NCI-H524 (cell line): ENCODE data around the gene GTF2H2C.
"Not testable (repeated sequence)": the region's sequence is repeated elsewhere in the genome, so short reads cannot be mapped to it uniquely, and the experiment has no call there.

Source experiments
- DNase-seq, 2 experiments: peaks; one replicate each; lab custom pipeline; 2025; lab: John Stamatoyannopoulos, UW

The GTF2H2C gene

DNA sequence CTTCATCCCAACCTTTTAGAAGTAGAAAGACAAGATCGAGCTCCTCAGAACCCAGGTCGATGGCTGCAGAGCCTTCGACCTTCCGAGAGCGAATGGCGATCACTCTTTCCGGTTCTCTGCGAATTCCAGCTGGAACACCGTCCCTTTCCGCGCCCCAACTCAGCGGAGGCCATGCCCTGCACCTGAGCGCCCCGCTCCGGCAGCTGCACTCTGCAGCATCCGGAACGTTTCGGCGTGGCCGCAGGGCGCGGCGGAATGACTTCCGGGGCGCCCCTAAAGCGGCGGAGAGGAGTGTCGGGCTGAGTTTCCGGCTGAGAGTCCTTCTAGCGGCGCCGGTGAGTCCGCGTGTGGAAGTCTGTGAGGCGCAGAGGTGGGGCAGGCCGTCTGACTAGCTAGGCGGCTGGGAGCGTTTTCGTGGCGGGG is at the start of gene GTF2H2C:
TSS of gene GTF2H2C (plus strand) at position 284 of the 423 bp plus-strand sequence. CDS start 4,942 bp downstream, outside the sequence.
- DNase-seq, result not testable (repeated sequence)

DNA sequence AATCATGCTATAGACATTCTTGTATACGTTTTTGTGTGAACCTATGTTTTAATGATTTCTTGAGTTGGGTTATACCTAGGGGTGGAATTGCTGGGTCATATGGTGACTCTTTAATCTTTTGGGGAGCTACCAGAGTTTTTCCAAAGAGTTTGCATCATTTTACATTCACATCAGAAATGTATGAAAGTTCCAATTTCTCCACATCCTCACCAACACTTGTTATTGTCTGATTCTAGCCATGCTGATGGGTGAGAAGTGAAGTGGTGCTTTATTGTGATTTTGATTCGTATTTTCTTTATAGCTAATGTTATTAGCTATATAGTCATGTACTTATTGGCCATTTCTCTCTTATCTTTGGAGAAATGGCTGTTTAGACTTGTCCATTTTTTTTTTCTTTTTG is 49.3 kb upstream of the GTF2H2C start:
- DNase-seq, result no peak

DNA sequence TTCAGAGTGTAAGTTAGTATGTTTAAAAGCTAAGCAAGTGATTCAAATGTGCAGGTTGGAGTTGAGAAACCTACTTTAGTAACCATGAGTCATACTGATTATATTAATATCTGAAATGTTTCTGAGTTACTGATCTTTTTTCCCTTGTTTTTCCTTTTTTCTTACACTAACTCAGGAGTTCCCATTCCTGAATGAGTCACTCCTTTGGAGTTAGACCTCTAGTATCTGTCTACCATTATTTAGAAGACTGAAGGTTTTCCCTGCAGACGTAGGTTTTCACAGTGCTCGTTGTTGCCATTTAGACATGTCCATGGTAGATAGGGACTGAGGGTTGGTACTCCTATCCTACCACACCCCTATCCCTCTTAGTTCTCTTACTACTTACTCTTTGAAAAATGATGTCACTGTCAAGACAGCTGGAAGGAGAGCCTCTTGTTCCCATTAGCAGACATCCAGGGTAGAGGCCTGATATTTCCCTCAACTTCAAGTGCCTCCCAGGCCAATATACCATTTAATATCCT is 47.2 kb upstream of the GTF2H2C start:
- DNase-seq, result no peak

DNA sequence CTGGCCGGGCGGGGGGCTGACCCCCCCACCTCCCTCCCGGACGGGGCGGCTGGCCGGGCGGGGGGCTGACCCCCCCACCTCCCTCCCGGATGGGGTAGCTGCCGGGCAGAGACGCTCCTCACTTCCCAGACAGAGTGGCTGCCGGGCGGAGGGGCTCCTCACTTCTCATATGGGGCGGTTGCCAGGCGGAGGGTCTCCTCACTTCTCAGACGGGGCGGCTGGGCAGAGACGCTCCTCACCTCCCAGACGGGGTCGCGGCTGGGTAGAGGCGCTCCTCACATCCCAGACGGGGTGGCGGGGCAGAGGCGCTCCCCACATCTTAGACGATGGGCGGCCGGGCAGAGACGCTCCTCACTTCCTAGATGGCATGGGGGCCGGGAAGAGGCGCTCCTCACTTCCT is 44.4 kb upstream of the GTF2H2C start:
- DNase-seq, result not testable (repeated sequence)

DNA sequence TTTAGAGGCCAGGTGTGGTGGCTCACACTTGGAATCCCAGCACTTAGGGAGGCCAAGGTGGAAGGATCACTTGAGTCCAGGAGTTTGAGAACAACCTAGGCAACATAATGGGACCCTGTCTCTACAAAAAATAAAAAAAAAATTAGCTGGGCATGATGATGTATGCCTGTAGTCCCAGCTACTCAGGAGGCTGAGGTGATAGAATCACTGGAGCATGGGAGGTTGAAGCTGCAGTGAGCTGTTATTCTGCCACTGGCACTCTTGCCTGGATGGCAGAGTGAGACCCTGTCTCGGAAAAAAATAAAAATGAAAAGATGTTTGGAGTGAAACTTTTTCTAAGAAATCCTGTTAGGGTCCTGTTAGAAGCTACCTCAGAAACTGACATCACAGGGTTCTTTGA is 43.2 kb upstream of the GTF2H2C start:
- no peak for DNase-seq

DNA sequence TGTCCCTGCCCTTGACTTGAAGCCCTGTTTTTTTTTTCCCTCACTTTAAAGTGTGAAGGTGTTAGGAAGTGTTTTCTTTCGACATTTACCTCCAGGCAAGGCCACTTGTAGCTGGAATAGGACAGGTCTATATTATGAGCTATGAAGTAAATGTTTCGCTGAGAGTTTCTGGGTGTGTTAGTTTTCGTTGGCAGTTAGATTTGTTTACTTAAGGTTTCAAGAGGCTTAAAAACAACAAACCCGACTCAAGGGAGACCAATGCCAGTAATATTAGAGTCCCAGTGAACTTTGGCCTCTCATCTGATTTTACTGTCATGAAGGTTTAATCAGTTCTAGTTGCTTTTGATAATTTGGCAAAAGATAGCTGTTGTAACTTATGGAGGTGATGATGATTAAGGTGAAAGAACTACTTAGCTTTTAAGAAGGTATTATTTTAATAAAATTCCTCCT is 42.2 kb upstream of the GTF2H2C start:
- DNase-seq, result no peak

DNA sequence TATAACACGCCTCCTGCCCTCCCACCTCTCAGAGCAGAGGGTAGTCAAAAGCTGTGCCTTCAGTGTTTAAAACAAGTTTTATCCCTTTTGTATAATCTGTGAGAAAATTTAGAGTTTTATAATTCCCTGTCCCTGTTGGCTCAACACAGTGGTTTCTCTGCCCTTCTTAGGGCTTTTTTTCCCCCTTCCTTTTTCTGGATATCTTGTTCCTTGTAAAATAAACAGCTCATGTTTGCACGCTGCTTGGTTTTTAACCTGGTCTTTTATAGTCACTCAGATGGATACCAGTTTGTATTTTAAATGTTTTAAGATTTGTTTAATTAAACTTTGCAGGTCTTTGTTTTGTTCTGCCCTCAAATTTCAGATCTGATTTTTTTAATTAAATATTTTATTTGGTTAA is 40.7 kb upstream of the GTF2H2C start:
- no peak for DNase-seq

DNA sequence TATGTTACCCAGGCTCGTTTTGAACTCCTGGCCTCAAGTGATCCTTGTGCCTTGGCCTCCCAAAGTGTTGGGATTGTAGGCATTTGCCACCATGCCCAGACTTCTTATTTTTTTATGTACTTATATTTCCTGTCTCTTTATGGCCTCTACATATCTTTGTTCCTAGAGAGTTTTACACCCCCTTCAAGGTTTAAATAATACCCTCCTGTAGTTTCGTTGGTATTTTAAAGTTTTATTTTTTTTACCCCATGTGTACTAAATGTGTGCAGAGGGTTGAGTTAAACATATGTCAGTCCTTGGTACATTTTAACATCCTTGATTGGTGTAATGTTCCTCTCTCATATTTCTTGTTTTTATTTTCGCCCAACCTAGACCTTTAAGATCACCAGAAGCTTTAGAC is 38.0 kb upstream of the GTF2H2C start:
- DNase-seq, result no peak

DNA sequence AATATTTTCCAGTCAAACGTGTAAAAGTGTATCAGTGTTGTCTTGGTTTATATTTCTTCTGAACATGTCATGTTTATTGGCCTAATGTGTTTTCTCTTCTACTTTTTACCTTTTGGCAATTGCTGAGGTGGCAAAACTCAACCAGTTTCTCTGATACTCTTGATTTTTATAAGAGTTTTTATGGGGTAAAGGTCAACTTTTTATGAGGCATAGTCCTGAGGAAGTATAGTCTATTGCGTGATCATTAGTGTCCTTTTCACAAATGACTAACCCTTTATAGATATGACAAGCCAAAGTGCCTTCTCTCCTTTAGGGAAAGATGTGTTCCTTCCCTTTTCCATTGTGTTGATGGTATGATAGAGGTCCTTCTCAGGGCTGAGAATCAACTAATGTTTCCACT is 34.5 kb upstream of the GTF2H2C start:
- DNase-seq, result no peak

DNA sequence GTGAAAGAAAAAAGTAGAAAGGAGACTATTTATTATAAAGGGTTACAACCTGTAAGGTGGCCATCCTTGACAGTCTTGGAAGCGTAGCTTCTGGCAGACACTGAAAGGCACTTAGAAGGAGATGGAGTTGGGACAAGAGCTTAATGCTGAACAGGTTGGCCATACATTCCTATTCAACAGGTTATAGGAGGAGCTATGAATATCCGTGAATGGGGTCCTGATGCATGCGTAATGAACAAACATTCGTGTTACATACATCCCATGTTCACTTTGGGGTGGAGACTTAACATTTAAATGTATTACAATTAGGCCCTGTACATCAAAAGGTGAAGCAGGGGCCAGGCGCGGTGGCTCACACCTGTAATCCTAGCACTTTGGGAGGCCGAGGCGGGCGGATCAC is 33.3 kb upstream of the GTF2H2C start:
- no peak for DNase-seq

DNA sequence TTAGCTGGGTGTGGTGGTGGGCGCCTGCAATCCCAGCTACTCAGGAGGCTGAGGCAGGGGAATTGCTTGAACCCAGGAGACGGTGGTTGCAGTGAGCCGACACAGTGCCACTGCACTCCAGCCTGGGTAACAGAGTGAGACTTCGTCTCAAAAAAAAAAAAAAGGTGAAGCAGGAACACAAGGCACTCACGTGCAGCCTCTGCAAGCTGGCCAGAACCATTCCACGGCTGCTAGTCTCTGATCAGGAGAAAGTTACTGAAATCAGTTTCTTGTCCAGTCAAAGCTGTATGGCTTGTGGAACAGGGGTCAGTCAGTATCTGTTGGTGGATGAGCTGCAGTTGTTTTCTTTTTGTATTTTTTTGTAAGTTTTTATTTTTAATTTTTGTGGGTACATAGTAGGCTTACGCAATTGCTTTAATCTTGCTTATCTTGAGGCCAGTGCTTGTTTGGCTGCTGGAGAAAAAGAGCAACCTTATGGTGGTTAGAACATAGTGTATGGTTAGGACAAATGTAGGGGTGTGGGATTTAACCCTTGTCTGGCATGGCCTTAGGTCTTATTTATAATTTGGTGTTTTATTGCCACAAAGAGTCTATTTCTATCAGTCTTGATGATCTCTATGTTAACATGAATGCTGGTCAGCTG is 32.7 kb upstream of the GTF2H2C start:
- DNase-seq, result no peak

DNA sequence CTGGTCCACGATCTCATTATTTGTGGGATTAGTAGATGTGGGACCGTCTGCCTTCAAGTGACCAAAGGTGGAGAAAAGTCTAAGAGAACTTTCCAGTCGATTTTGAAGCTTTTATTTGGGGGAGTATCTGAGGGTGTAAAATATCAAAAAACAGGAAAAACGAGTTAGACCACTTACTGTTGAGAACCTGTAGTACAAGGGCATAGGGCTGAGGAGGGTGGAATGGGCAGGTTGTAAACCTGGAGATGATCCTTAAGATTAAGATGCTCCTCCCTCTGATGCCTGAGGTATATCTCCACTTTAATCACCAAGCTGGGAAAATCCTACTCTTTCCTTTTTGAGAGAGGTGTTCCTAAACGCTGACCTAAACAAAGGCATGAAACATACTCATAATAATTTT is 32.0 kb upstream of the GTF2H2C start:
- no peak for DNase-seq

DNA sequence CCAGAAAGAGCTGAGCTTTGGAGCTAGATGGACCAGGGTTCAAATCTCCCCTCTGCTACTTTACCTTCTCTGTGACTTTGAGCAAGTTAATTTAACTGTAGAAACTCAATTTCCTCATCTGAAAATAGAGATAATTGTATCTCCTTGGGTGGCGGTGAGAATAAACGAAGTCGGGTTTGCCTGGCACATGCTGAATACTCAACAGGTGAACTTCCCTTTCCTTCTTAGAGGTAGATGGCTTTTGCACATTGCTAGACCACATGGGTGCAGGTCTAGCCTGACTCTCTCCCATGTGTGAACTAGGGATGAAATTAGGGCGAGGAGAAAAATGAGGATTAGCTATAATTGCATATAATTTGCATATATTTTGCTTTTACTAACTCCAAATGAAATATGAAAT is 31.4 kb upstream of the GTF2H2C start:
- no peak for DNase-seq

DNA sequence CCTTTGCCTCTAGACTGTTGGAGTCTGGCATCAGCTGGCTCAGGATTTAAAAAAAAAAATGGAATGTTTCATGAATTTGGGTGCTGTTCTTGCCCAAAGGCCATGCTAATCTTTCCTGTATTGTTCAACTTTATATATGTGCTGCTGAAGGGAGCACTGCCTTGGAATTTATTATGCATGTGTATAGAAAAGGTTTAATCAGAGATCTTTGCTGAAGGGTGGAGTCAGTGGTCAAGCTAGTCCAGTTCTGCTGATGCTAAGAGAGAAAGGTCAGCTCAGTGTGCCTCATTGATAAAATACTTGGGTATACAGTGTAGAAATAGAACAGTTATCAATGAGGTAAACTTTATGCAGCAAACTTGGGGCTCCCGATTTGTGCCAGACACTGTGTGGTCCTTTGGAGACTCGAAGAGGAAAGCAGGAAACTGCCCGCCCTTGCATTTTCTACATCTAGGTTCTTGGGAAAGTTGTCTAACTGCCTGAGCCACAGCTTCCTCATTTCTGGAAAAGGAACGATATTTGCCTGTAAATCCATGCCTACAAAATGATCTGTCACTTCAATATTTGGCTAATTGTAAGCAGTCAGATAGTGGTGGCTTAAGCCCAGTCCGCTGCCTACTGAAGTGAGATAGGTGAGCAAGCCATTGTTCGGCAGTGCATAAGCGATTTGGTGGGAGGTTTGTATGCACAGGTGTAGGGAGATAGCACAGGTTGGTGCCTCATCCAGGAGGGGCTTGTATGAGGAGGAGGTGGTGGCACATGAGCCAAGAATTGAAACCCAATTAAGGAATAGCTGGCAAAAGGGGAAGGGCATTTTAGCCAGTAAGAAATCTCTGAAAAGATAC is 29.2 kb upstream of the GTF2H2C start:
- DNase-seq, result no peak

DNA sequence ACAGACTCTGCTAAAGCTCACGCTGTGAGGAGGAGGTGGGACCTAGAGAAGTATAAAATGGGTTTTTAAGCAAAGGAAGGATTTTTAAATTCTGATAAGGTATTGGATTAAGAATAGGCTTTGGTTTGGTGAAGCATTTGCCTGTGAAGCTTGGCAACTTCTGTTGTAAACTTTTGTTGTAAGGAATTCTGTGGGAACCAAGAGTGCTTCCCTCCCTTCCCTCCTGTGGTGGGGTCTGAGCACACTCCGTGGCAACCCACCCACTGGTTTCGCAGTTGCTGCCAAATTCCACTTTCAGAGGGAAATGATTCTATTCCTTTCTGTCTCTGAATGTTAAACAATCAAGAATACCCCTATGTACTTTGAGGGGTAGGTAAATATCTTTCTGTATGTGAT is 28.6 kb upstream of the GTF2H2C start:
- no peak for DNase-seq

DNA sequence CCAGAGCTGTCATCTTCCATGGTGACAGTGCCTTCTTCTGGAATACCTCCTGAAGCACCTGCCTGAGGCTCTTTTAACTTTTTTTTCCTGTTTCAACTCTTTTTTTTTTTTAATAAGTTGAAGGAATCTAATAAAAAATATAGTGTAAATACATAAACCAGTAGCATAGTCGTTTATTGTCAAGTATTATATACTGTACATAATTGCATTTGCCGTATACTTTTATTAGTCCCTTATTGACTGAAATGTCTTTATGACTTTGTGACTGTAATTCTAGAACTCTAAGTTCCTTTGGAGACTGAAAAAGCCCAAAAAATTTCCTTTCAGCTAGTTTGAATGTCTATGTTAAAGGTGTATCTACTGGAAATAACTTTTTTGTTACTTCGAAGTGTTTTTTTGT is 22.1 kb upstream of the GTF2H2C start:
- DNase-seq, result not testable (repeated sequence)

DNA sequence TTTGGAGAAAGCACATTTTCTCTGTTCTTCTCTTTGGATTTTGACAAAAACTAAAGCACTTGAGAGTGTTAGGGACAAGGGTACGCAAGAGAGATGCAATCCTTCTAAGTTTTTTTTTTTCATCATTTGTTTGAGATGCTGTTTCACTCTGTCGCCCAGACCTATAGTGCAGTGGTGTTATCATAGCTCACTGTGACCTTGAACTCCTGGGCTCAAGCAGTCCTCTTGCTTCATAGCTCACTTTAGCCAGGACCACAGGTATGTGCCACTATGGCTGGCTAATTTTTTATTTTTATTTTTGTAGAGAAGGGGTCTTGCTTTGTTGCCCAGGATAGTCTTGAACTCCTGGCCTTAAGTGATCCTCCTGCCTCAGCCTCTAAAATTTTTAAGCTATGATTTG is 21.3 kb upstream of the GTF2H2C start:
- not testable (repeated sequence) for DNase-seq

DNA sequence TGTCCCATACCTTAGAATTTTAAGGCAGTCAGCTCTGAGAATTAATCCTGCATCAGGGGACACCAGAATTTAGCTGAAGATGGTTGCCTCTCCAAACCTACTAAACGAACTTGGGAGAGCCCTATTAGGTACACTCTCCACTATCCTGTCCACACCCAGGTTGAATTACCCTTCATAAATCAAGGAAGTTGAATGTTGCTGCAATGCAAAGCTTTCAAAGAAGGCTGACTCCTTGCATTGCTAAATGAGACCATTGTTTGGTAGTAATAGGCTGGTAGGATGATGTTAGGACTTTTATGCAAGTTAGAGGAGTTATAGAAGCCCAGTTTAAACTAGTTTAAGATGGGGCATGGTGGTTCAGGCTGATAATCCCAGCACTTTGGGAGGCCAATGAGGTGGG is 18.6 kb upstream of the GTF2H2C start:
- DNase-seq, result not testable (repeated sequence)

DNA sequence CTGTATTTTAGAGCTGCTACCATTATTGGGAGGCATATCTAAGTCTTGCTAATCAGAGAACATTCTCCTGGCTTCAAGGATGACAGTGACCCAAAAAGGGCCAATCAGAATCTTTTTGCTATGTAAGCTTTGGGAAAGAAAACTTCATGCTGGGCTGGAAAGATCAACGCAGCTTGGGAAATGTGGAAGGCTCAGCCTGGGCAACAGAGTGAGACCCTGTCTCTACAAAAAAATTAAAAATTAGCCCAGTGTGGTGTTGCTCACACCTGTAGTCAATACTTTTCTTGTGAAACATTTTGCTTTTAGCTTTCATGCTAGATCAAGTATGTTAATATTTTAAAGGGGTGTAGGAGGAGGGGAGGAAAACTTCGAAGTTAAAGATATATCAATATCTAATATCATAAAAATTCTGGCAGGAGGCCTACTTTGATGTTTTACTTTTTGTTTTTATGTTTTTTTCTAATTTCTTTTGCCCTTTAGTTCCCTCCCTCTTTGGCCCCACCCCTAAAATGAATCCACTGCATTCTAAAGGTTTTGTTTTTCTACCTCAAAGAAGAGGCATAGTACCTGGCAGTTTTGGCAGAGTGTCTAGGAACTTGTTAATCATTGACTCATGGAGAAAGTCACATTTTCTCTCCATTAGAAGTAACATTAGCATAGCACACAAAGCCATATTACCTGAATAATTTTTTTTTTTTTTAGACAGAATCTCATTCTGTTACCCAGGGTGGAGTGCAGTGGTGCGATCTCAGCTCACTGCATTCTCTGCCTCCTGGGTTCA is 17.0 kb upstream of the GTF2H2C start:
- not testable (repeated sequence) for DNase-seq

DNA sequence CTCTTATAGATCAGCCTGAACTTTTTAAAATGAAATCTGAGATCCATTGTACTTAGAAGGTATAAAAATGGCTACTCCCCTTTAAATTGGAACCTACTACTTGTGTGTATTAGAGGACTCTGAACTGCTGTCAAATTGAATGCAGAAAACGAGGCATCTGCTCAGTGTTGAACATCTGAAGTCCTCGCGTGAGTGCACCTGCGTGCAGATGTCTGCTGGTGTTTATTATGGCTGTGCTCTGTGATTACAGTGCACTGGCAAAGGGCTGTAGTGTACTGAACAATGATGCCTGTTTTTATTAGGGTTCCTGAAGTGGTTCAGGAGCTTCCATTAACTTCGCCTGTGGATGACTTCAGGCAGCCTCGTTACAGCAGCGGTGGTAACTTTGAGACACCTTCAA is 15.4 kb upstream of the GTF2H2C start:
- not testable (repeated sequence) for DNase-seq

DNA sequence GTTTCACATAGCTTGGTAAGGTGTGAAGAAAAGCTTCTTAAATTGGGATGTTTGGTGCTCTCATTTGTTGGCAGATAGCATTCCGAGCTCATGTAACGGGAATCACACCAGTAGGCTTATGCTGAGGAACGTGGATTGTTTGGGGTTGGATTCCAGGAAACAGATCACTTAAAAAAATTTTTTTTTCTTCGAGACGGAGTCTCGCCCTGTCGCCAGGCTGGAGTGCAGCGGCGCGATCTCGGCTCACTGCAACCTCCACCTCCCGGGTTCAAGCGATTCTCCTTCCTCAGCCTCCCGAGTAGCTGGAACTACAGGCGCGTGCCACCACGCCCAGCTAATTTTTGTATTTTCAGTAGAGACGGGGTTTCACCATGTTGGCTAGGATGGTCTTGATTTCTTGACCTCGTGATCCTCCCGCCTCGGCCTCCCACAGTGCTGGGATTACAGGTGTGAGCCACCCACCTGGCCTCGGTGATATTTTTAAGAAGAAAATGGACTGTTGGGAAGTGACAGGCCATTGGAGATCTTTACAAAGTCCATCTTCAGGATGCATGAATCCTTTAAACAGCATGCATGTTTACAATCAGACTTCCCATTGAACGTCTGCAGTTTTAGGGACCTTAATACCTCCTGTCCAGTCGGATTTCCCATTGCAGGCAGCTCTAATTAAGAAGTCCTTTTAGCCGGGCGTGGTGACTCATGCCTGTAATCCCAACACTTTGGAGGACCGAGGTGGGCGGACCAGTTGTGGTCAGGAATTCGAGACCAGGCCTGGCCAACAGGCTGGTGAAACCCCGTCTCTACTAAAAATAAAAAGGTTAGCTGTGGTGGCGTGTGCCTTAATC is 818 bp downstream of the GTF2H2C start:
- not testable (repeated sequence) for DNase-seq
